HepG2 (cell line): ENCODE measurements around the gene PISD. TPM values are rescaled to one million over a fixed set of nuclear protein-coding genes. Genes with fewer than 3 reads are reported as not detected.
"Not testable (repeated sequence)": the region's sequence is repeated elsewhere in the genome, so short reads cannot be mapped to it uniquely, and the experiment has no call there.

ENCODE experiments used
- ATAC-seq: fragments of 200-7000 bp; cut with Tn5 transposase; 3 replicates; pipeline ENCODE4 v1.9.1; 2020; ENCODE audit warnings: mild to moderate bottlenecking, moderate library complexity
- BruUV-seq: library from RNA; stranded (reverse); fragments of 400-500 nt; replicated peaks from 2 replicates; lab custom pipeline; 2021; lab: Mats Ljungman, UMichigan
- CTCF ChIA-PET: fragments of 300-600 bp; formaldehyde crosslinking; extraction: SDS; loops from one replicate; lab custom pipeline; 2021; ENCODE audit warnings: low total read pairs, inconsistent platforms, low intra/inter-chr PET ratio; lab: Yijun Ruan, JAX
- POLR2A ChIA-PET: fragments of 350-600 bp; sonication (Branson Sonifier 250); formaldehyde crosslinking; loops from one replicate; lab custom pipeline; 2020; ENCODE audit warnings: antibody characterized with exemption, inconsistent platforms; lab: Yijun Ruan, JAX
- DNase-seq: peaks from one replicate; pipeline ENCODE4 v3.0.0-alpha.2; 2015; ENCODE audit warnings: low spot score
- FAIRE-seq: peaks from 3 replicates; lab custom pipeline; 2011; peaks lifted over from hg19 to GRCh38; lab: Jason Lieb, UNC
- H2AFZ ChIP-seq: one replicate; pipeline ENCODE4 v1.6.1; 2011; ENCODE audit warnings: low read length, inconsistent platforms
- H3K27ac ChIP-seq: fragments of 300-600 bp; 3 replicates; pipeline ENCODE4 v1.8.0; 2011; ENCODE audit warnings: mixed run types, mild to moderate bottlenecking, mixed read lengths, low read length, inconsistent platforms; ENCODE audit not compliant: insufficient read depth; ENCODE audit errors: extremely low read length
- H3K27me3 ChIP-seq, 2 experiments: fragments of 200-600 bp in 1 of 2; 2 replicates in 1 of 2; 3 replicates in 1 of 2; pipeline versions ENCODE4 v1.6.0 to v1.8.0; 2011; ENCODE audit warnings: low read length in 2 of 2, mild to moderate bottlenecking in 2 of 2, moderate library complexity in 2 of 2, inconsistent platforms in 1 of 2; ENCODE audit not compliant: insufficient read depth in 2 of 2, control insufficient read depth in 1 of 2
- H3K36me3 ChIP-seq, 2 experiments: fragments of 200-600 bp in 1 of 2; replicated peaks in 1 of 2; 2 replicates in 1 of 2; 3 replicates in 1 of 2; pipeline versions ENCODE4 v1.5.1 to v1.8.0; 2011; ENCODE audit warnings: low read length in 2 of 2, inconsistent platforms in 1 of 2; ENCODE audit not compliant: insufficient read depth in 2 of 2, control insufficient read depth in 1 of 2
- H3K4me1 ChIP-seq: 2 replicates; pipeline ENCODE4 v1.5.1; 2012; ENCODE audit warnings: low read length, inconsistent platforms; ENCODE audit not compliant: insufficient read depth
- H3K4me2 ChIP-seq: 2 replicates; pipeline ENCODE4 v1.6.0; 2011; ENCODE audit warnings: low read depth, low read length, inconsistent platforms
- H3K4me3 ChIP-seq, 3 experiments: fragments of 200-600 bp in 1 of 3; sonication (generic), shearing (Covaris generic) in 1 of 3; replicated peaks in 1 of 3; 2 replicates each; pipeline ENCODE4 v1.5.1; 2011 to 2016; ENCODE audit warnings: low read length in 3 of 3, inconsistent platforms in 2 of 3, low read depth in 2 of 3, mild to moderate bottlenecking in 2 of 3, control low read depth in 1 of 3, mixed read lengths in 1 of 3; ENCODE audit not compliant: insufficient read depth in 1 of 3
- H3K79me2 ChIP-seq: one replicate; pipeline ENCODE4 v1.6.1; 2011; ENCODE audit warnings: low read length, inconsistent platforms; ENCODE audit not compliant: insufficient read depth
- H3K9ac ChIP-seq: 2 replicates; pipeline ENCODE4 v1.6.0; 2011; ENCODE audit warnings: mild to moderate bottlenecking, low read depth, low read length, inconsistent platforms; ENCODE audit not compliant: insufficient read depth
- H3K9me3 ChIP-seq: 2 replicates; pipeline ENCODE4 v1.5.1; 2012; ENCODE audit warnings: mild to moderate bottlenecking, low read length
- H4K20me1 ChIP-seq: 2 replicates; pipeline ENCODE4 v1.6.0; 2011; ENCODE audit warnings: inconsistent platforms, mild to moderate bottlenecking, low read length, moderate library complexity; ENCODE audit not compliant: insufficient read depth
- FOXJ3 ChIP-seq: sonication (generic); formaldehyde crosslinking; IDR thresholded peaks from 2 replicates; pipeline ENCODE4 v1.4.0; 2020; ENCODE audit warnings: missing genetic modification reagents, mild to moderate bottlenecking, borderline replicate concordance
- MYC ChIP-seq: sonication (generic); formaldehyde crosslinking; IDR thresholded peaks from 2 replicates; pipeline ENCODE4 v1.9.0; 2021; ENCODE audit warnings: missing genetic modification reagents, borderline replicate concordance
- NFIC ChIP-seq: IDR thresholded peaks from 2 replicates; pipeline ENCODE4 v1.6.1; 2012; ENCODE audit warnings: mild to moderate bottlenecking, low read length, inconsistent platforms
- PCBP1 ChIP-seq: fragments of 200-400 bp; formaldehyde crosslinking; IDR thresholded peaks from 2 replicates; pipeline ENCODE4 v1.6.1; 2017; ENCODE audit warnings: mild to moderate bottlenecking, low read depth, low read length, borderline replicate concordance
- POLR2AphosphoS5 ChIP-seq: IDR thresholded peaks from 2 replicates; pipeline ENCODE4 v1.6.1; 2012; ENCODE audit warnings: low read depth, low read length
- TAF1 ChIP-seq: sonication (generic); formaldehyde crosslinking; IDR thresholded peaks from 2 replicates; pipeline ENCODE4 v1.4.0; 2020; ENCODE audit warnings: missing genetic modification reagents
- TMF1 ChIP-seq: sonication (generic); formaldehyde crosslinking; IDR thresholded peaks from 2 replicates; pipeline ENCODE4 v1.8.1; 2022; ENCODE audit warnings: low read depth, missing genetic modification reagents
- ZBTB7B ChIP-seq: sonication (generic); formaldehyde crosslinking; IDR thresholded peaks from 2 replicates; pipeline ENCODE4 v1.4.0; 2020; ENCODE audit warnings: missing genetic modification reagents
- ZNF251 ChIP-seq: sonication (generic); formaldehyde crosslinking; IDR thresholded peaks from 2 replicates; pipeline ENCODE4 v1.9.0; 2021; ENCODE audit warnings: mild to moderate bottlenecking, missing genetic modification reagents
- ZNF331 ChIP-seq: sonication (generic); formaldehyde crosslinking; IDR thresholded peaks from 2 replicates; pipeline ENCODE4 v1.4.0; 2020; ENCODE audit warnings: missing genetic modification reagents
- ZNF709 ChIP-seq: sonication (generic); formaldehyde crosslinking; IDR thresholded peaks from 2 replicates; pipeline ENCODE4 v1.5.0; 2020; ENCODE audit warnings: mild to moderate bottlenecking, missing genetic modification reagents
- ZNF839 ChIP-seq: sonication (generic); formaldehyde crosslinking; IDR thresholded peaks from 2 replicates; pipeline ENCODE4 v1.4.0; 2020; ENCODE audit warnings: missing genetic modification reagents, mild to moderate bottlenecking, borderline replicate concordance
- WGBS: methylation state at CpG from one replicate; pipeline ENCODE4 v1.1.6; 2017; ENCODE audit warnings: low lambda C conversion rate; 5-methylcytosine and 5-hydroxymethylcytosine counted together
- in situ Hi-C: cut with HindIII; loops from 2 replicates; pipeline ENCODE4 v1.10.0; 2017; ENCODE audit warnings: low pct_unique_long_range_greater_than_20kb; ENCODE audit not compliant: extremely low pct_ligation_motif_present
- intact Hi-C: fragments of 100-400 bp; cut with micrococcal nuclease; formaldehyde crosslinking; loops from one replicate; pipeline ENCODE4 v1.10.0; 2022; ENCODE audit not compliant: unreplicated experiment
- polyA plus RNA-seq, 8 experiments: library from polyadenylated mRNA; depleted of rRNA in 3 of 8; stranded (reverse) in 7 of 8; unstranded in 1 of 8; fragments of >200 nt; fragmentation: Illumina TruSeq in 4 of 8; extraction: Trizol in 4 of 8; gene quantifications; 2 replicates each; pipeline versions ENCODE4 v1.2.1 to v1.2.3, GENCODE V29; 2011 to 2016; ENCODE audit warnings: low read depth in 4 of 8, missing spikeins in 1 of 8, mixed read lengths in 1 of 8; ENCODE audit not compliant: insufficient read depth in 1 of 8
- total RNA-seq, 5 experiments: library from RNA; depleted of rRNA; stranded (reverse); fragments of >200 nt; fragmentation: Illumina TruSeq; extraction: Trizol; gene quantifications; 2 replicates each; pipeline ENCODE4 v1.2.3, GENCODE V29; 2016; ENCODE audit warnings: low read depth in 1 of 5
- TF ChIP-seq, protein P1 (sequence below): sonication (generic); formaldehyde crosslinking; IDR thresholded peaks from 2 replicates; pipeline ENCODE4 v1.5.0; 2020; ENCODE audit warnings: mild to moderate bottlenecking, missing genetic modification reagents
- TF ChIP-seq, protein P2 (sequence below): IDR thresholded peaks from 2 replicates; pipeline ENCODE4 v1.6.1; 2016; ENCODE audit warnings: mild to moderate bottlenecking

PISD gene
- total and polyA plus RNA-seq, 2 of the 13 experiments (the other 11 are each of a cell fraction or from before 2014, with no cell fraction given) = 30.1 to 47.7 TPM

DNA sequence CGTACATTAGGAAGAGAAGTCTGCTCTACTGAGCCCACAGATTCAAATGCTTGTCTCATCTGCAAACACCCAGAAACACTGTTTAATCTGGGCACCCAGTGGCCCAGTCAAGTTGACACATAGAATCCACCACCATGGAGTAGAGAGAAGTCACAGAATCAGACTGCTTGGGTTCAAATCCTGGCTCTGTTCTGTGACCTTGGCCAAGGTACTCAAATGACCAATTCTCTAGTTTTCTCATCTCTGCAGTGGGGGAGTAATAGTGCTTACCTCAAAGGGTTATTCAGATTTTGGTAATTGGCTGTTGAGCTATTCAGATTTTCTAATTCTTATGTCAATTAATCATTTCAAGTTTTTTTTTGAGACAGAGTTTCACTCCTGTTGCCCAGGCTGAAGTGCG is 71.9 kb downstream of the PISD start:
- no CpG with 5 or more reads among the region's 2 CpGs for WGBS
- H3K36me3 ChIP-seq, H4K20me1 ChIP-seq, DNase-seq, H2AFZ ChIP-seq, intact Hi-C loops, H3K79me2 ChIP-seq, ATAC-seq, BruUV-seq, H3K9me3 ChIP-seq, H3K4me3 ChIP-seq, FAIRE-seq, CTCF ChIA-PET, in situ Hi-C loops, H3K9ac ChIP-seq, H3K27me3 ChIP-seq: not testable (repeated sequence)
- Histone ChIP-seq H3K4me1 (peaks cover 49% of the 10 kb centered on the region), H3K4me2 (peak overlapping the region; percentile 45), H3K27ac (peak overlapping the region; percentile 92)
- POLR2A ChIA-PET = interaction anchor here (0.8 kb wide), 1 partner anchor 40 kb away, joined by 4 read pairs; no protein-coding TSS in a partner anchor

DNA sequence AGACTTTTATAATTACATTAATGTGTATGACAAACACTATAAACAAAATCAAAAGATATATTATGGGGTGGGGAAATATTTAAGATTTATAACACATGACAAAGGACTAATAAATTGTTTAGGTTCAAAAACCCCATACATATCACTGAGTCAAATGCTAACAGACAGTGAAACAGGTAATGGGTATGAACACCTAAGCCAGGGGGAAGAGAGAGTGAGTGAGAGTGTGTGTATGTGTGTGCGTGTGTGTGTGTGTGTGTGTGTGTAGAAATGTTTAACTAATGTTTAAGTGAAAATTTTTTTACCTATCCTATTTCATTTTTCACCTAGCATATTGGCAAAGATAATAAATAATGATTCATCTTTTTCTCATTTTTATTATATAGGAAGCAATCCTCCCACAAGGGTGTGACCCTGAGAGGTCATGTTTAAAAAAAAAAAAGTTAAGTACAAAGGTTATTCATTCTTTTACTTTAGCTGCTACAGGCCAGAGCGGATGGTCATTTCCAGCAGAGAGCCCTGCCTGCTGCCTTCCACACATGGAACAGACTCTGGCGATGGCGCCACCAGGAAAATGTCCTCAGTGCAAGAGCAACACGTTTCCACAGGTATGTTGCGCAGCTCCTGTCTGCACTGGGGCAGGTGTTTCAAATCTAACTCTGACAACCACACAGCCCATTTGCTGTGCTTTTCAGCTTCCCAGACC is 72.9 kb downstream of the PISD start:
- CTCF ChIA-PET = no interaction called here
- ATAC-seq (peak; percentile 76), FAIRE-seq (no peak), DNase-seq (peak; percentile 69)
- no peak overlapping the region for H2AFZ ChIP-seq
- H3K9me3 ChIP-seq = 0 out of 2 replicates have a peak, but pooled peaks cover 5% of the 10 kb centered on the region
- no peaks in the 10 kb centered on the region for H3K36me3 ChIP-seq
- H3K27me3 ChIP-seq = no peaks in the 10 kb centered on the region
- peak overlapping the region; percentile 92 for H3K27ac ChIP-seq
- POLR2A ChIA-PET = interaction anchor here (0.5 to 1.4 kb wide), 8 partner anchors 9 to 73 kb away, joined by 3 to 5 read pairs (median 4); partner anchors contain the start of gene PISD
- H3K4me1 ChIP-seq = peaks cover 56% of the 10 kb centered on the region
- no peaks in the 10 kb centered on the region for H3K79me2 ChIP-seq
- no peaks in the 10 kb centered on the region for H4K20me1 ChIP-seq
- 21% methylated on average over 6 of the region's 6 CpGs for WGBS
- intact Hi-C loops = no loop called here
- H3K4me3 ChIP-seq = peak overlapping the region; percentile 30 to 62 (median 41); a peak in 5 of 6 replicates
- in situ Hi-C loops = no loop called here
- H3K9ac ChIP-seq = peak overlapping the region; percentile 73
- H3K4me2 ChIP-seq = peak overlapping the region; percentile 93
- no TSS peak for BruUV-seq
- TF ChIP-seq, protein P1, sequence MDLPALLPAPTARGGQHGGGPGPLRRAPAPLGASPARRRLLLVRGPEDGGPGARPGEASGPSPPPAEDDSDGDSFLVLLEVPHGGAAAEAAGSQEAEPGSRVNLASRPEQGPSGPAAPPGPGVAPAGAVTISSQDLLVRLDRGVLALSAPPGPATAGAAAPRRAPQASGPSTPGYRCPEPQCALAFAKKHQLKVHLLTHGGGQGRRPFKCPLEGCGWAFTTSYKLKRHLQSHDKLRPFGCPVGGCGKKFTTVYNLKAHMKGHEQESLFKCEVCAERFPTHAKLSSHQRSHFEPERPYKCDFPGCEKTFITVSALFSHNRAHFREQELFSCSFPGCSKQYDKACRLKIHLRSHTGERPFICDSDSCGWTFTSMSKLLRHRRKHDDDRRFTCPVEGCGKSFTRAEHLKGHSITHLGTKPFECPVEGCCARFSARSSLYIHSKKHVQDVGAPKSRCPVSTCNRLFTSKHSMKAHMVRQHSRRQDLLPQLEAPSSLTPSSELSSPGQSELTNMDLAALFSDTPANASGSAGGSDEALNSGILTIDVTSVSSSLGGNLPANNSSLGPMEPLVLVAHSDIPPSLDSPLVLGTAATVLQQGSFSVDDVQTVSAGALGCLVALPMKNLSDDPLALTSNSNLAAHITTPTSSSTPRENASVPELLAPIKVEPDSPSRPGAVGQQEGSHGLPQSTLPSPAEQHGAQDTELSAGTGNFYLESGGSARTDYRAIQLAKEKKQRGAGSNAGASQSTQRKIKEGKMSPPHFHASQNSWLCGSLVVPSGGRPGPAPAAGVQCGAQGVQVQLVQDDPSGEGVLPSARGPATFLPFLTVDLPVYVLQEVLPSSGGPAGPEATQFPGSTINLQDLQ = no peak
- no peak for TF ChIP-seq TMF1 (CRISPR knock-in tag)
- no peak for TF ChIP-seq ZNF251 (CRISPR knock-in tag)
- TF ChIP-seq, protein P2, sequence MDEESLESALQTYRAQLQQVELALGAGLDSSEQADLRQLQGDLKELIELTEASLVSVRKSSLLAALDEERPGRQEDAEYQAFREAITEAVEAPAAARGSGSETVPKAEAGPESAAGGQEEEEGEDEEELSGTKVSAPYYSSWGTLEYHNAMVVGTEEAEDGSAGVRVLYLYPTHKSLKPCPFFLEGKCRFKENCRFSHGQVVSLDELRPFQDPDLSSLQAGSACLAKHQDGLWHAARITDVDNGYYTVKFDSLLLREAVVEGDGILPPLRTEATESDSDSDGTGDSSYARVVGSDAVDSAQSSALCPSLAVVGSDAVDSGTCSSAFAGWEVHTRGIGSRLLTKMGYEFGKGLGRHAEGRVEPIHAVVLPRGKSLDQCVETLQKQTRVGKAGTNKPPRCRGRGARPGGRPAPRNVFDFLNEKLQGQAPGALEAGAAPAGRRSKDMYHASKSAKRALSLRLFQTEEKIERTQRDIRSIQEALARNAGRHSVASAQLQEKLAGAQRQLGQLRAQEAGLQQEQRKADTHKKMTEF (CRISPR knock-in tag) = peak; percentile 53; the same call in 1 of the 2 replicates
- 0 out of 2 replicates have a peak, but pooled peaks have one; percentile 26 for TF ChIP-seq NFIC
- peak; percentile 78 for TF ChIP-seq POLR2AphosphoS5
- peak; percentile 47; the same call in 1 of the 2 replicates for TF ChIP-seq ZBTB7B (CRISPR knock-in tag)
- TF ChIP-seq ZNF839 (CRISPR knock-in tag) = no peak
- no peak for TF ChIP-seq ZNF709 (CRISPR knock-in tag)
- TF ChIP-seq PCBP1 = no peak
- TF ChIP-seq TAF1 (CRISPR knock-in tag) = peak; percentile 66
- peak; percentile 85 for TF ChIP-seq ZNF331
- 0 out of 2 replicates have a peak, but pooled peaks have one; percentile 17 for TF ChIP-seq FOXJ3
- TF ChIP-seq MYC (CRISPR knock-in tag) = peak; percentile 51; the same call in 1 of the 2 replicates
